Epithelial cell of proximal tubule (primary cell): ENCODE data around the gene AZI2. TPM values are rescaled to one million over a fixed set of nuclear protein-coding genes. Genes with fewer than 3 reads are reported as not detected.

Source experiments
- DNase-seq: peaks from one replicate; pipeline ENCODE4 v3.0.0-alpha.2; 2011; ENCODE audit warnings: low read depth
- H3K4me3 ChIP-seq: 2 replicates; pipeline ENCODE4 v1.5.1; 2011; ENCODE audit warnings: low read depth, mild to moderate bottlenecking, low read length
- CTCF ChIP-seq: conservative IDR thresholded peaks from 2 replicates; pipeline ENCODE4 v1.5.1; 2012; ENCODE audit warnings: low read depth, mild to moderate bottlenecking, low read length
- total RNA-seq: library from RNA; depleted of rRNA; stranded (reverse); fragments of >200 nt; gene quantifications from 2 replicates; pipeline ENCODE4 v1.2.3, GENCODE V29; 2015

The AZI2 gene
- total RNA-seq, 1 donor from 2014 or later, result 17.5 TPM

GRCh38 chr3:28278918-28279317 lies 69.7 kb downstream of the AZI2 start:
- no peak for TF ChIP-seq CTCF
- no peak for DNase-seq
- no peak overlapping the region for H3K4me3 ChIP-seq

GRCh38 chr3:28273837-28274236 lies 74.8 kb downstream of the AZI2 start:
- no peak for TF ChIP-seq CTCF
- H3K4me3 ChIP-seq, result no peak overlapping the region
- DNase-seq, result no peak

Other genes starting within 250 kb of the AZI2 start
- 17.0 and 28.5 TPM in 2 replicates for gene CMC1, start 107.2 kb downstream of the AZI2 start, total RNA-seq
- gene ZCWPW2, start 103 bp downstream of the AZI2 start, total RNA-seq, result 0.58 TPM in 1 of 2 replicates, not detected in the other